Measurements from ENCODE around the gene PRELP.
"Not testable (repeated sequence)": the region's sequence is repeated elsewhere in the genome, so short reads cannot be mapped to it uniquely, and the experiment has no call there.

PRELP gene

GRCh38 chr1:203475012-203475981 is at the start of gene PRELP:
Gene PRELP (plus strand): TSS chr1:203475806. CDS start chr1:203483185, 7,379 bp downstream.
- DNase-seq (ENCODE audit: insufficient read length, low spot score) (no peak), FAIRE-seq (no peak)

DNA sequence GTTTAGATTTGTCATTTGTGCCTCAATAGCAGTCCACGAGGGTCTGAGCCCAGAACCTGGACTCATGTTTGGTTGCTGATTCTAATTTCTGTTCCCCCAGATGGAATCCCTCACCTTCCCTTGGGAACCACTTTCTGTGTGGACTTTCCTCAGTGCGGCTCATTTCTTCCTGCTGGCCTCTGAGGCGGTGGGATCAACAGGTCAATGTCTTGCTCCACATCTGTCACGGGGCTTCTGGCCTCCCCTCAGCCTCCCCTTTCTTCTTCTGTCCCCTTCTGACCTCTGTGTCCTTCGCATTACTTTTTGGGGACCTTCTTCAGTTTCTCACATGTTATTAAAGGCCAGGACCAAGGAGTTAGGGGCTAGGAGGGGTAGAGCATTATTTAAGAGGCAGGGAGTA is 49.2 kb upstream of the PRELP start:
- DNase-seq (ENCODE audit: insufficient read length, low spot score) = no peak
- FAIRE-seq = no peak

DNA sequence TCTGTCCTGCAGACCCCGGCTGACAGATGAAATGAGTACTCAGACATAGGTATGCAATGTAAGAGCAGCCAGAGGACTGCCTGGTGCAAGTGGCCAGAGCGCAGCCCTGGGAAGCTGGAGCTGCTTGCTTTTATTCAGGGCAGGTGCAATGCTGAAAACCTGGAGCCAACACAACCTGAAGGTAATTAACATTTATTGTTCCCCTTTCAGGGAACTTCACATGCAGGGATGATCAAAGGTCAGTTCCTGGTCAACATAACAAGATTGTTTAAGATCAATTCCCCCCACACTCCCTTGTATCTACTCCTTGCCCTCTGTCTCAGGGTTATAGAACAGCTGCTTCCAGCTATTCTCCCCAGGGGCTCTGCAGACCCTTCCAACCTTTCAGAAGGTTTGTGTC is 48.7 kb upstream of the PRELP start:
- DNase-seq (ENCODE audit: insufficient read length, low spot score) (no peak), FAIRE-seq (no peak)

- FAIRE-seq = no peak
Observed at GRCh38 chr1:203427451-203427850, 48.2 kb upstream of the PRELP start.

DNA sequence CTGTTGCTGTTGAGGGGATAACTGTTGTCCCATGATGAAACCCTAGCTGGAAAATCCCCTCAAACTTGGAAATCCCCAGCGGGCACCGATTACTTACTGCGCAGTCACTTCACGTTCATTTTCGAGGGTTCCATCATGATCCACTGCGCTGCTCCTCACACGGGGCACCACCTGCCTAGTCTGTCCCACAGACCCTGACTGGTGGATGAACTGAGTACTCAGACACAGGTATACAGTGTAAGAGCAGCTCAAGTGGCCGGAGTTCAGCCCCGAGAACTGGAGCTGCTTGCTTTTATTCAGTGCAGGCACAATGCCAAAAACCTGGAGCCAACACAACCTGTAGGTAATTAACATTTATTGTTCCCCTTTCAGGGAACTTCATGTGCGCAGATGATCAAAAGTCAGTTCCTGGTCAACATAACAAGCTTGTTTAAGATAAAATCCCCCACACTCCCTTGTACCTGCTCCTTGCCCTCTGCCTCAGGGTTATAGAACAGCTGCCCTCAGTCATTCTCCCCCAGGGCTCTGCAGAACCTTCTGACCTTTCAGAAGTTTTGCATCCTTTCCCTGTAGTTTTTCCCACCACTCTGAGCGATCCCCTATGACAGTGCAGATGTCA is 46.5 kb upstream of the PRELP start:
- DNase-seq (ENCODE audit: insufficient read length, low spot score) (no peak), FAIRE-seq (no peak)

More at GRCh38 chr1:203427451-203427850, 48.2 kb upstream of the PRELP start:
- no peak for DNase-seq (ENCODE audit: insufficient read length, low spot score)

- FAIRE-seq (no peak), DNase-seq (ENCODE audit: insufficient read length, low spot score) (no peak)
Observed at GRCh38 chr1:203435615-203436014, 40.0 kb upstream of the PRELP start.

GRCh38 chr1:203437696-203438315 is 37.8 kb upstream of the PRELP start:
- DNase-seq (ENCODE audit: insufficient read length, low spot score) = no peak
- FAIRE-seq = no peak

- DNase-seq (ENCODE audit: insufficient read length, low spot score) (no peak), FAIRE-seq (no peak)
Observed at GRCh38 chr1:203439131-203439730, 36.4 kb upstream of the PRELP start.

DNA sequence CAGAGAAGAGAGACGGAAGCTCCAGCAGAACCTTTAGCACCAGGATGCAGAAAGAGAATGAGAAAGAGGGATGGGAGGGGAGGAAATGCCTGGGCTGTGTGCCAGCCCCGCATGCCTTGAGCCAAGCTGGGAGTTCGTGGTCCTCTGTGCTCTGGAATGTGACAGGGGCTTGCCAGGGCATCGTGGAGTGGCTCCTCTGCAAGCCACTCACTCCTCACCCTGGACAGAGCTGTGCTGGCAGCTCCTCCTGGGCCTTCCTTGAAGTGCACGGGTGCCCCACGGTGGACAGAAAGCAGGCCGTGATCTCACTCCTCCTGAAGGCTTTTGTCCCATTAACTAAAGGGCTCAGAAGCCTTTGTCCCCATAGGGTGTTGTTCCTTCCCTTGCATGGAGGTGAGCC is 34.8 kb upstream of the PRELP start:
- DNase-seq (ENCODE audit: insufficient read length, low spot score) (no peak), FAIRE-seq (no peak)

DNA sequence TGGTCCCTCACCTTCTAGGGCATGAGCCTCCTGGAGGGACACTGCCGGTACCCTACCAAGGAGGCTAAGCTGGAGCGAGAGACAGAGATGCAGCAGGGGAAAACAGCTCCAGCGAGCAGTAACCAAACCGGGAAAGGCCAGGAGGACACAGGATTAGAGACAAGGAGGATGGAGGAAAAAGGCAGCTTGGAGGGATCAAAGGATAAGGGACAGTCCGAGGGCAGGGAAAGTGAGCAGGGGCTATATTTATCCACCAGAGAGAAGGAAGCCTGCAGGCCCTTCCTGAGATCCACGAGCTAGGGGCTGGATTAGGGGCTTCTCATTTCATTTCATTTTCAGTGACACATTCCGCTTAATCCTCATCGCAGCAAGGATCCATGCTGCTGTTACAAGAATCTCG is 33.8 kb upstream of the PRELP start:
- DNase-seq (ENCODE audit: insufficient read length, low spot score) = no peak
- FAIRE-seq = no peak

DNA sequence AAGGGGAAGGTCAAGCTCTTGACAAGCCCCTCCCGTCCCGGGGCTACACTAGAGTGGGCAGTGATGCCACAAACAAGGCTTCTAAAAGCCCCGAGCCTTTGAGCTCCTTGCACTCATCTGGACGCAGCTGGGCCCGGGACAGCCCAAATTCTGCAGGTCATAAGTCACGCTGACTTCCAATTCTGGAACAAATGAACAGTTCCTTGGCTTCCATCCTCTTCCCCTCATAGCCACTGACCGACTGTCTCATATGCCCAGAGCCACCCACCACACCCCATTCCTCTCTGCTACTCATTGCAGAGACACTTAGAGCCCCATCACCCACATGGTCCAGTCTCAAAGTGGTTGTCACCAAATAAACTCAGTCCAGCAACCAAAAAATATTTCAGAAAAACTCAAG is 32.8 kb upstream of the PRELP start:
- DNase-seq (ENCODE audit: insufficient read length, low spot score) (no peak), FAIRE-seq (no peak)

DNA sequence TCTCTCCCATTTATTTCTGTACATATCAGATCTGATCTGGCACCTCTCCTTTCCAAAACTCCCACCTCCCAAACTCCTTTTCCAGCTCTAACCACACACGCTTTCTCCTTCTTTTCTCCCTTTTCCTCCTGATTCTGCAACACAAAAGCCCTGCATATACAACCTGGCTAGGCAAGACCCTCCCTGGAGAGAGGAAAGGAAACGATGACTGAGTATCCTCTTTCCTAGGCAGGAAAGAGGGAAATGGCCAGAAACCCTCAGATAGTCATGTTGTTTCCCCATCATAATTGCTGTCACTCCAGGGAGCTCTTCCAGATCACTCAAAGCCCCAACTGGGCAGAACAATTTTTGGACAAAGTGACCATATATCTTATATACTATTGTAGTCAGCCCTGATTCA is 32.3 kb upstream of the PRELP start:
- DNase-seq (ENCODE audit: insufficient read length, low spot score) = no peak
- no peak for FAIRE-seq

- DNase-seq (ENCODE audit: insufficient read length, low spot score) (no peak), FAIRE-seq (no peak)
Observed at GRCh38 chr1:203444171-203444576, 31.4 kb upstream of the PRELP start.

DNA sequence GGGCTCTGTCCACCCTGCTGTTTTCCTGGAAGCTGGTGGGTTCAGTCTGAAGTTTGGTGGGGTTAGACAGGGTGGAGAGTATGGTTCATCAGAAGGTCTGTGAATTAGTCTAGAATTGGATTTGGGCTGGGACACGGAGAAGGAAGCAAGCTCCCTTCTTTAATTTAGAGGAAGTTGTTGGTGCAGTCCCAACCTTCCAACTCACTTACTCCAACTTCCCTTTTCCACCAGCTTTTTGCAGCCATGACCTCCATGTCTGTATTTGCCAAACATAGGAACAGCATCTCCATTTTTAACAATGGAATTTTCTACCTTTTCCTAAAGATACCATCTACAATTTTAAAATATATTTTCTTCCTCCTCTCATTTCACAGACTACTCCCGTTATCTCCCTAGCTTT is 28.5 kb upstream of the PRELP start:
- FAIRE-seq (no peak), DNase-seq (ENCODE audit: insufficient read length, low spot score) (no peak)

- DNase-seq (ENCODE audit: insufficient read length, low spot score); FAIRE-seq: not testable (repeated sequence)
Observed at GRCh38 chr1:203447598-203447997, 28.0 kb upstream of the PRELP start.

GRCh38 chr1:203448521-203449061 is 27.0 kb upstream of the PRELP start:
- DNase-seq (ENCODE audit: insufficient read length, low spot score) = no peak
- FAIRE-seq = no peak

DNA sequence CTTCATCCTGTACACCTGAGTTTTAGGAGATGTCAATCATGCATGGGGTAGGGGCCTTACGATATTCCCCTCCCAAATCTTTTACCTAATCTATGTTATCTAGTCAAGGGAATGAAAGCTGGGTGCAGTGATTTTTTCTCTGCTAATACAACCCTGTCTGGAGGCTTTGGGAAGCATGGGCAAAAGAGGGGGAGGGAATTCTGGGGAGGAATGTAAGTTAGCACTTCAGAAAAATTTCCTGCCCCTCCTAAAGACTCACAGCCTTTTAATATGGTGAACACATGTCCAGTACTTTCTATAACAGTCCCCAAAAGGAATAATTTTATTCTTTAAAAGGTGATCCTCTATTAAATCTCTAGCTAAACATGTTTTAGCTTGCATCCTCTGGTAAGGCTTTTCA is 25.6 kb upstream of the PRELP start:
- FAIRE-seq = no peak
- no peak for DNase-seq (ENCODE audit: insufficient read length, low spot score)

GRCh38 chr1:203450479-203451149 is 25.0 kb upstream of the PRELP start:
- no peak for FAIRE-seq
- DNase-seq (ENCODE audit: insufficient read length, low spot score) = no peak

DNA sequence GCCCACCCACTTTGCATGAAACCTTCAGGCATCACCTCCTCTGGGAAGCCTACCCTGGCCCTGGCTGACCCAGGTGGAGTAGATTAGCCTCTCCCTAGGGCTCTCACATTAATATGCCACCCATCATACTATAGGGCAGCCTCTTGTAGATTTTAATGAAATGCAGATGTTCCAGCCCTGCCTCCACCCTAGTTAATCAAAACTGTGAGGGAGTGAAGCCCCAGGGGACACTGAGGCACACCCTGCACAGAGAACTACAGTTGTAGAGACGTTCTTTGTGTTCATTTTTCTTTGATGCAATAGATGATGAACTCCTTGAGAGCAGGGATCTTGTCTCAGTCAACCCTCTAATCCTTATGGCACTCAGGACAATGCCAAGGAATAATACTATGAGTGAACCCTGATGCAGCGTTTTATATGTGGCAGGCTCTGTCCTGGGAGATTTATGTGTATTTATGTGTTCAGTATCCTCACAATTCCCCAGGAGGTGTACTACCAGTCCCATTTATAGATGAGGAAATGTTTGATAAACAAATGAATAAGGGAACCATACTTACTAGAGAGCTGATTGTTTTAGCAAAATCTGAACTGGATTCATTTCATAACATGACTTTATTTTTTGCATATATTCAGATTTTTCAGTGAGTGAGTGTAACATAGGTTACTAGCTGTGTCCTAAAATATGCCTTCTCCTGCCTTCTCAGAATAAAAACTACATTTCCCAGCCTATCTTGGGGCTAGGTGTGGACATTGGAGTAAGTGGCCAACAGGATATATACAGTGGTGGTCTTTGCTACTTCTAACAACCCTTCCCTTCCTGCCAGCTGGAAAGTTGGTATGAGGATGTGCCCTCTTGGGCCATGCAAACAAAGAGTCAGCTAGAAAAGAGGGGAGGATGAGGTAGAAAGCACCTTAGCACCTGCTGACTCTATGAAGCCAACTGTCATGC is 23.5 kb upstream of the PRELP start:
- DNase-seq (ENCODE audit: insufficient read length, low spot score) = no peak
- no peak for FAIRE-seq

Data from GM19239 (cell line).